Spleen (tissue), 7 donors: ENCODE results near the gene FAM171A1.

ENCODE experiments used
- CTCF ChIP-seq, 11 experiments: fragments of 200-600 bp in 7 of 11; fragments of 450-650 bp in 4 of 11; sonication (generic) in 4 of 11; IDR thresholded peaks in 8 of 11; conservative IDR thresholded peaks in 3 of 11; 1 replicate in 7 of 11; 2 replicates in 4 of 11; pipeline versions ENCODE4 v1.4.0 to v1.8.0; 2016 to 2021; ENCODE audit warnings: antibody characterized with exemption in 11 of 11, inconsistent platforms in 4 of 11, mild to moderate bottlenecking in 1 of 11
- POLR2A ChIP-seq, 3 donors: fragments of 450-650 bp; IDR thresholded peaks; one replicate each; pipeline ENCODE4 v1.5.1; 2017; ENCODE audit warnings: antibody characterized with exemption in 3 of 3, mild to moderate bottlenecking in 1 of 3
- POLR2AphosphoS5 ChIP-seq, 3 donors: sonication (generic); formaldehyde crosslinking; IDR thresholded peaks; one replicate each; pipeline ENCODE4 v1.5.1; 2017; ENCODE audit warnings: antibody characterized with exemption in 3 of 3
- donor health status: DM: no; HTN: no; CAD: no; lungs with moderate emphysema.
- donor health status: DM: no; HTN: no; CAD: no.
- donor health status: DM: no; HTN: no; CAD: no.

GRCh38 chr10:15222511-15222910 is 148.6 kb downstream of the FAM171A1 start:
- TF ChIP-seq POLR2AphosphoS5 (IDR thresholded peaks at IDR 0.05) (no peak), POLR2A (IDR thresholded peaks at IDR 0.05) (no peak), CTCF (IDR thresholded peaks at IDR 0.05 in 8 of 11, conservative IDR thresholded peaks at IDR 0.05 in 3 of 11) (no peak)
